Activated CD8-positive, alpha-beta memory T cell treated with anti-CD3 and anti-CD28 coated beads for 1 hour (primary cell): ENCODE measurements around the gene HMG20A.
"Not testable (repeated sequence)": the region's sequence is repeated elsewhere in the genome, so short reads cannot be mapped to it uniquely, and the experiment has no call there.

Experiments
- DNase-seq, 2 donors: peaks; one replicate each; pipeline ENCODE4 v3.0.0-alpha.2; 2020; ENCODE audit warnings: low read depth in 1 of 2; ENCODE audit errors: extremely low read depth in 1 of 2

The HMG20A gene

GRCh38 chr15:77406173-77406759, 14.4 kb upstream of the HMG20A start:
- not testable (repeated sequence) for DNase-seq

- no peak for DNase-seq
Measured at GRCh38 chr15:77406846-77407245, 13.8 kb upstream of the HMG20A start.

- no peak for DNase-seq
Measured at GRCh38 chr15:77409259-77410156, 11.2 kb upstream of the HMG20A start.

- DNase-seq: not testable (repeated sequence)
Measured at GRCh38 chr15:77410157-77410500, 10.6 kb upstream of the HMG20A start.

- DNase-seq: no peak
Measured at GRCh38 chr15:77410701-77411618, 9.7 kb upstream of the HMG20A start.

- DNase-seq: no peak
Measured at GRCh38 chr15:77411619-77411976, 9.1 kb upstream of the HMG20A start.

GRCh38 chr15:77412972-77413698, 7.6 kb upstream of the HMG20A start:
- no peak for DNase-seq

GRCh38 chr15:77413699-77414349, 6.9 kb upstream of the HMG20A start:
- DNase-seq: no peak

- DNase-seq: no peak
Measured at GRCh38 chr15:77414789-77415442, 5.8 kb upstream of the HMG20A start.

- DNase-seq: no peak
Measured at GRCh38 chr15:77415450-77416147, 5.1 kb upstream of the HMG20A start.

GRCh38 chr15:77416148-77416455, 4.6 kb upstream of the HMG20A start:
- DNase-seq: no peak

- DNase-seq: no peak
Measured at GRCh38 chr15:77416954-77417353, 3.7 kb upstream of the HMG20A start.

GRCh38 chr15:77417602-77418001, 3.1 kb upstream of the HMG20A start:
- no peak for DNase-seq

- DNase-seq: no peak
Measured at GRCh38 chr15:77418391-77418965, 2.2 kb upstream of the HMG20A start.

GRCh38 chr15:77418966-77419835, 1.5 kb upstream of the HMG20A start:
- peak in 1 of 2 donors; percentile 8 for DNase-seq

GRCh38 chr15:77419836-77420609, 665 bp upstream of the HMG20A start, which contains the start of gene PEAK1:
TSS of gene PEAK1 (minus strand) at chr15:77420104. CDS start at chr15:77181926, 238,178 bp downstream.
- peak; percentile 99 for DNase-seq

- DNase-seq: no peak
Measured at GRCh38 chr15:77421370-77421700, 647 bp downstream of the HMG20A start.
